ENCODE results near the gene RGS7.

- TF ChIP-seq EZH2 (IDR thresholded peaks at IDR 0.05; ENCODE audit: insufficient read depth, poor library complexity, severe bottlenecking): no peak
- TF ChIP-seq EZH2phosphoT487 (IDR thresholded peaks at IDR 0.05; ENCODE audit: insufficient read depth, low read depth): no peak
These were observed 48.5 kb downstream of the RGS7 start for GRCh38 chr1:241308471-241308870.

Data from GM23248 (cell line).